HepG2 (cell line): Measurements from ENCODE around the gene SENP5. TPM values are rescaled to one million over a fixed set of nuclear protein-coding genes. Genes with fewer than 3 reads are reported as not detected.
A peak's percentile ranks its signal among the peaks of the same experiment; 100 is the strongest.

ENCODE experiments used
- BORCS8-MEF2B ChIP-seq: sonication (generic); formaldehyde crosslinking; IDR thresholded peaks from 2 replicates; pipeline ENCODE4 v1.8.0; 2022; ENCODE audit warnings: mild to moderate bottlenecking, missing genetic modification reagents
- CCDC6 ChIP-seq: sonication (generic); formaldehyde crosslinking; IDR thresholded peaks from 2 replicates; pipeline ENCODE4 v1.8.1; 2022; ENCODE audit warnings: mild to moderate bottlenecking, missing genetic modification reagents, moderate library complexity
- DNMT1 ChIP-seq: sonication (generic); formaldehyde crosslinking; IDR thresholded peaks from 2 replicates; pipeline ENCODE4 v1.5.1; 2020; ENCODE audit warnings: mild to moderate bottlenecking, missing genetic modification reagents
- HHEX ChIP-seq: IDR thresholded peaks from 2 replicates; pipeline ENCODE4 v1.6.1; 2016; ENCODE audit warnings: control low read depth
- JDP2 ChIP-seq: sonication (generic); formaldehyde crosslinking; IDR thresholded peaks from 2 replicates; pipeline ENCODE4 v1.8.1; 2022; ENCODE audit warnings: missing genetic modification reagents, borderline replicate concordance
- LCORL ChIP-seq, 2 experiments: fragments of 450-650 bp in 1 of 2; sonication (generic) in 1 of 2; formaldehyde crosslinking in 1 of 2; IDR thresholded peaks; 2 replicates each; pipeline versions ENCODE4 v1.5.0 to v1.6.1; 2017 to 2020; ENCODE audit warnings: antibody characterized with exemption in 1 of 2, missing genetic modification reagents in 1 of 2
- MTERF4 ChIP-seq: sonication (generic); formaldehyde crosslinking; IDR thresholded peaks from 2 replicates; pipeline ENCODE4 v1.8.0; 2023; ENCODE audit warnings: mild to moderate bottlenecking, missing genetic modification reagents
- NFAT5 ChIP-seq: sonication (generic); formaldehyde crosslinking; IDR thresholded peaks from 2 replicates; pipeline ENCODE4 v1.4.0; 2020; ENCODE audit warnings: missing genetic modification reagents
- NFKBIZ ChIP-seq: IDR thresholded peaks from 2 replicates; pipeline ENCODE4 v1.6.1; 2018; ENCODE audit warnings: missing genetic modification reagents, missing compliant biosample characterization
- PRPF4 ChIP-seq: fragments of 200-400 bp; formaldehyde crosslinking; IDR thresholded peaks from 2 replicates; pipeline ENCODE4 v1.6.1; 2016; ENCODE audit warnings: low read length, low read depth; ENCODE audit not compliant: poor library complexity, severe bottlenecking
- RARG ChIP-seq: sonication (generic); formaldehyde crosslinking; IDR thresholded peaks from 2 replicates; pipeline ENCODE4 v1.4.0; 2020; ENCODE audit warnings: low read depth, mild to moderate bottlenecking, missing genetic modification reagents
- TBL1XR1 ChIP-seq: fragments of 150-350 bp; IDR thresholded peaks from 2 replicates; pipeline ENCODE4 v1.6.1; 2014; ENCODE audit warnings: borderline replicate concordance, low read length; ENCODE audit not compliant: partially characterized antibody
- ZBTB25 ChIP-seq: IDR thresholded peaks from 2 replicates; pipeline ENCODE4 v1.6.1; 2018; ENCODE audit warnings: missing genetic modification reagents
- ZNF101 ChIP-seq: sonication (generic); formaldehyde crosslinking; IDR thresholded peaks from 2 replicates; pipeline ENCODE4 v1.4.0; 2020; ENCODE audit warnings: mild to moderate bottlenecking, low read depth, missing genetic modification reagents, borderline replicate concordance
- ZNF275 ChIP-seq: sonication (generic); formaldehyde crosslinking; IDR thresholded peaks from 2 replicates; pipeline ENCODE4 v1.8.0; 2022; ENCODE audit warnings: missing genetic modification reagents, mild to moderate bottlenecking, inconsistent platforms, borderline replicate concordance
- ZNF468 ChIP-seq: sonication (generic); formaldehyde crosslinking; IDR thresholded peaks from 2 replicates; pipeline ENCODE4 v1.8.0; 2022; ENCODE audit warnings: mild to moderate bottlenecking, moderate library complexity, missing genetic modification reagents
- ZSCAN12 ChIP-seq: sonication (generic); formaldehyde crosslinking; IDR thresholded peaks from 2 replicates; pipeline ENCODE4 v1.9.0; 2021; ENCODE audit warnings: mild to moderate bottlenecking, missing genetic modification reagents
- polyA plus RNA-seq, 8 experiments: library from polyadenylated mRNA; depleted of rRNA in 3 of 8; stranded (reverse) in 7 of 8; unstranded in 1 of 8; fragments of >200 nt; fragmentation: Illumina TruSeq in 4 of 8; extraction: Trizol in 4 of 8; gene quantifications; 2 replicates each; pipeline versions ENCODE4 v1.2.1 to v1.2.3, GENCODE V29; 2011 to 2016; ENCODE audit warnings: low read depth in 4 of 8, missing spikeins in 1 of 8, mixed read lengths in 1 of 8; ENCODE audit not compliant: insufficient read depth in 1 of 8
- total RNA-seq, 5 experiments: library from RNA; depleted of rRNA; stranded (reverse); fragments of >200 nt; fragmentation: Illumina TruSeq; extraction: Trizol; gene quantifications; 2 replicates each; pipeline ENCODE4 v1.2.3, GENCODE V29; 2016; ENCODE audit warnings: low read depth in 1 of 5

Gene SENP5
- total and polyA plus RNA-seq, 2 of the 13 experiments (the other 11 are each of a cell fraction or from before 2014, with no cell fraction given), result 17.6 to 30.9 TPM

- TF ChIP-seq HHEX (CRISPR knock-in tag), result no peak
- TF ChIP-seq ZNF275, result 0 out of 2 replicates have a peak, but pooled peaks have one; percentile 36
- TF ChIP-seq JDP2, result no peak
- TF ChIP-seq RARG (CRISPR knock-in tag), result no peak
- TF ChIP-seq DNMT1, result no peak
- TF ChIP-seq PRPF4, result no peak
- no peak for TF ChIP-seq NFKBIZ (CRISPR knock-in tag)
- TF ChIP-seq BORCS8-MEF2B (CRISPR knock-in tag), result peak; percentile 41; the same call in 1 of the 2 replicates
- no peak for TF ChIP-seq NFAT5 (CRISPR knock-in tag)
- TF ChIP-seq ZBTB25 (CRISPR knock-in tag), result peak; percentile 40
- no peak for TF ChIP-seq ZNF101 (CRISPR knock-in tag)
- no peak; the same call in 1 of the 2 replicates for TF ChIP-seq ZSCAN12 (CRISPR knock-in tag)
- TF ChIP-seq LCORL (IDR thresholded peaks at IDR 0.05), result no peak
- TF ChIP-seq LCORL (CRISPR knock-in tag; IDR thresholded peaks at IDR 0.05), result peak; percentile 59; the same call in 1 of the 2 replicates
- TF ChIP-seq ZNF468 (CRISPR knock-in tag), result peak; percentile 86; the same call in 1 of the 2 replicates
- TF ChIP-seq CCDC6 (CRISPR knock-in tag), result peak; percentile 74
- no peak for TF ChIP-seq MTERF4 (CRISPR knock-in tag)
- TF ChIP-seq TBL1XR1, result peak; percentile 58
Measured at GRCh38 chr3:196867507-196868296, at the start of gene SENP5 (continued).
